ENCODE results near the gene YARS1. TPM values are rescaled to one million over a fixed set of nuclear protein-coding genes. Genes with fewer than 3 reads are reported as not detected.

YARS1 gene
- total RNA-seq, 3 donors from 2014 or later, result 47.0 to 66.7 (median 54.8) TPM

DNA sequence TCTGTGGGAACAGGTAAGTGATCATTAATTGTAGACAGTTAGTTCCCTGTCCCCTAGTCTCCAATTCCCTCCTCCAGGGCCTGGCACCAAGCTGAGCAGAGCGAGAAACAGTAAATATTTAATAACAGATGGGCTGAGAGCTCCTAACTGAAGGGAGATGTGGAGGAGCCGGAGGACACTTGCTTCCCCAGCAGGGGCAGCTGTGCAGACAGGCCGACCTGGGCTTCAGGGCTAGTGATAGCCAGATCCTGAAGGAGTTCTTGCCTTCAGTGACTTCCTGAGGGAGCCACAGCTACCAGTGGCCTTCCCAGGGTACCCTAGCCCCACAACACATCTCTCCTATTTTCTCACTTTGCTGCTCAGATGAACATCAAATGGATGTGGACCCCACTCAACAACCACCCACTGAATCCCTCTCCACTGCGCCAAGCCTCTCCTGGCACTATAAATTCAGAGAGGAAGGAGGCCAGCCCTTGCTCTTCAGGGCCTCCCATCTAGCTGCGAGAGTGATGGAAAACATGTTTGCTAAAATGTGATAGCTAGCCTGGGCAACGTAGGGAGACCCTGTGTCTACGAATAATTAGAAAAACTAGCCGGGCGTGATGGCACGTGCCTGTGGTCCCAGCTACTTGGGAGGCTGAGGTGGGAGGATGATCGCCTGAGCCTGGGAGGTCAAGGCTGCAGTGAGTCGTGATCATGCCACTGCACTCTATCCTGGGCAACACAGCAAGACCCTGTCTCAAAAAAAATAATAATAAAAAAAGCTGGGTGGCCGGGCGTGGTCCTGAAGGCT lies 87.7 kb downstream of the YARS1 start:
- no peaks in the 10 kb centered on the region for H3K36me3 ChIP-seq (ENCODE audit: low read depth)
- TF ChIP-seq, protein P1, sequence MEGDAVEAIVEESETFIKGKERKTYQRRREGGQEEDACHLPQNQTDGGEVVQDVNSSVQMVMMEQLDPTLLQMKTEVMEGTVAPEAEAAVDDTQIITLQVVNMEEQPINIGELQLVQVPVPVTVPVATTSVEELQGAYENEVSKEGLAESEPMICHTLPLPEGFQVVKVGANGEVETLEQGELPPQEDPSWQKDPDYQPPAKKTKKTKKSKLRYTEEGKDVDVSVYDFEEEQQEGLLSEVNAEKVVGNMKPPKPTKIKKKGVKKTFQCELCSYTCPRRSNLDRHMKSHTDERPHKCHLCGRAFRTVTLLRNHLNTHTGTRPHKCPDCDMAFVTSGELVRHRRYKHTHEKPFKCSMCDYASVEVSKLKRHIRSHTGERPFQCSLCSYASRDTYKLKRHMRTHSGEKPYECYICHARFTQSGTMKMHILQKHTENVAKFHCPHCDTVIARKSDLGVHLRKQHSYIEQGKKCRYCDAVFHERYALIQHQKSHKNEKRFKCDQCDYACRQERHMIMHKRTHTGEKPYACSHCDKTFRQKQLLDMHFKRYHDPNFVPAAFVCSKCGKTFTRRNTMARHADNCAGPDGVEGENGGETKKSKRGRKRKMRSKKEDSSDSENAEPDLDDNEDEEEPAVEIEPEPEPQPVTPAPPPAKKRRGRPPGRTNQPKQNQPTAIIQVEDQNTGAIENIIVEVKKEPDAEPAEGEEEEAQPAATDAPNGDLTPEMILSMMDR (IDR thresholded peaks at IDR 0.05), result no peak
- intact Hi-C loops (cut with DNase I, micrococcal nuclease), result no loop called here
- no peak overlapping the region for H3K4me3 ChIP-seq
- H3K9me3 ChIP-seq, result no peaks in the 10 kb centered on the region
- ATAC-seq, result no peak
- H3K4me1 ChIP-seq (ENCODE audit: low read depth), result peaks cover 20% of the 10 kb centered on the region
- no peak for DNase-seq

DNA sequence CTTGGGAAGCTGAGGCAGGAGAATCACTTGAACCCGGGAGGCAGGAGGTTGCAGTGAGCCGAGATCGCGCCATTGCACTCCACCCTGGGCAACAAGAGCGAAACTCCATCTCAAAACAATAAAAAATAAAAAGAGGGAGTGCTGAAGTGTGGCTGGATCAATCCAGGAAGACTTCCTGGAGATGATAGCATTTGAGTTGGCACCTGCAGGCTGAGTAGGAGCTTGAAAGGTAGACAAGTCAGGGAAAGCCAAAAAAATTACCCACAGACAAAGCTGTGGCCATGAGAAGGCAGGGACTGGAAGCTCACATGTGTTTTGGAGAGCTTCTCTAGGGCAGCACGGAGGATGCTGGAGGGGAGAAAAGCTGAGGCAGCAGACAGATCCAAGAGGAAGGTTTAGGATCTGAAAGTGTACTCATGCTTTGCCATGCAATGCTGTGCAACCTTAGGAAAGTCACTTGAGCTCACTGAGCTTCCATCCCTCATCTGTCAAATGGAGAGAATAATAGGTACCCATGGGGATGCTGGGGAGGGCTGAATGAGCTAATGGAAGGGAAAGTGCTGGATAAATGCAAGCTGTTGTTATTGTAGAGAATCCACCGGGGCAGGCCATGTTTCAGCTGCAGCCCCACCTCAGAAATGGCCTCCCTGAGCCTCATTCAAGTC lies 88.6 kb downstream of the YARS1 start:
- Histone ChIP-seq H3K4me1 (ENCODE audit: low read depth) (peaks cover 20% of the 10 kb centered on the region), H3K36me3 (ENCODE audit: low read depth) (no peaks in the 10 kb centered on the region), H3K4me3 (no peak overlapping the region), H3K9me3 (no peaks in the 10 kb centered on the region)
- DNase-seq, result no peak
- TF ChIP-seq, protein P1 (IDR thresholded peaks at IDR 0.05), result no peak
- ATAC-seq, result no peak
- intact Hi-C loops (cut with DNase I, micrococcal nuclease), result no loop called here

DNA sequence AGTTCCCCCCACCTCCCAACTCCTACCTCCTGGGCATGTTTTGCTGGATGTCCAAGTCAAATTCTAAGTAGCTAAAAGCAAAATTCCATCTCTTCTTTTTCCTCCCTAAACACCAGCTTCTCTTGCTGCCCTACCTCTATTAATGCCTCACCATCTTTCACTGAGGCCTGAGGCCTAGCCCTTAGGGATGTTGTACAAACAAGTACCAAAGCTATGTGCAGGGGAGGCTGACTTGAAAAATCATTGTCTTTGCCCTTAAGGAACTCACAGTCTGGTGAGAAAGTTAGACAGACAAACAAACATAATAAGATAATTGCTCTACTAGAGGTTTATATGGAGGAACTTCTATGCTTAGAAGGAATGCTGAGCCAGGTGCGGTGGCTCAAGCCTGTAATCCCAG lies 89.3 kb downstream of the YARS1 start:
- Histone ChIP-seq H3K9me3 (no peaks in the 10 kb centered on the region), H3K4me1 (ENCODE audit: low read depth) (peaks cover 20% of the 10 kb centered on the region), H3K36me3 (ENCODE audit: low read depth) (no peaks in the 10 kb centered on the region), H3K4me3 (no peak overlapping the region)
- ATAC-seq (no peak), DNase-seq (no peak)
- TF ChIP-seq, protein P1 (IDR thresholded peaks at IDR 0.05), result no peak
- intact Hi-C loops (cut with DNase I, micrococcal nuclease), result no loop called here

DNA sequence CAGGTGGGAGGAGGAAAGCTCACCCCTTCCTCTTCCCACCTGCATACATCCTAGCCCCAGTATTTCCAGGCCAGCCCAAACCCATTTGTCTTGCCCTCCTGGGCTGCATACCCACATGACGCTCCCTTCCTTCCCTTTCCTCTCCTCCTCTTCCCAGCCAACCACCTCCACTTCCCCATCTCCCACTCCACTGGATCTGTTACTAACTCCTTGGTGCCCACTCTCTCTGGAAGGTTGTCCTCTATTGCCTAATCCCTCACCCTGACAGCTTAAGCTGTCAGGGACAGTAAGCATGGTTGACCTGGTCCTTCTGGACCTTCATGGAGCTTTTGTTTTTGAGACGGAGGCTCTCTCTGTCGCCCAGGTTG lies 91.6 kb downstream of the YARS1 start:
- intact Hi-C loops (cut with DNase I, micrococcal nuclease), result no loop called here
- DNase-seq, result no peak
- no peaks in the 10 kb centered on the region for H3K9me3 ChIP-seq
- H3K36me3 ChIP-seq (ENCODE audit: low read depth), result no peaks in the 10 kb centered on the region
- peaks cover 12% of the 10 kb centered on the region for H3K4me1 ChIP-seq (ENCODE audit: low read depth)
- no peak for ATAC-seq
- TF ChIP-seq, protein P1 (IDR thresholded peaks at IDR 0.05), result no peak
- no peak overlapping the region for H3K4me3 ChIP-seq

Other genes starting within 250 kb of the YARS1 start
- gene ZBTB8OS, start 166.8 kb downstream of the YARS1 start, total RNA-seq, result 10 to 100 TPM; 40.4 to 45.4 (median 40.9) TPM
- gene RBBP4, start 166.2 kb downstream of the YARS1 start, total RNA-seq, result 100 to 1,000 TPM; 120 to 156 (median 136) TPM
- 10 to 100 TPM; 14.3 to 19.2 (median 14.6) TPM for gene SYNC, start 114.6 kb downstream of the YARS1 start, total RNA-seq
- 10 to 100 TPM; 23.7 to 38.8 (median 31.0) TPM for gene S100PBP, start 295 bp upstream of the YARS1 start, total RNA-seq
- under 1 TPM; 0.38 to 0.51 (median 0.41) TPM for gene FNDC5, start 53.6 kb upstream of the YARS1 start, total RNA-seq
- 1 to 10 TPM; 1.1 to 2.0 (median 1.1) TPM for gene HPCA, start 69.1 kb upstream of the YARS1 start, total RNA-seq
- gene TMEM54, start 84.0 kb upstream of the YARS1 start, total RNA-seq, result 100 to 1,000 TPM; 426 to 995 (median 483) TPM
- 10 to 100 TPM; 51.5 to 74.9 (median 68.0) TPM for gene RNF19B, start 147.5 kb upstream of the YARS1 start, total RNA-seq
- gene AK2, start 219.5 kb upstream of the YARS1 start, total RNA-seq, result 100 to 1,000 TPM; 147 to 228 (median 186) TPM

All from mucosa of descending colon (tissue), 3 donors.